Neural progenitor cell (in vitro differentiated cells): ENCODE results near the gene NCAM1. TPM values are rescaled to one million over a fixed set of nuclear protein-coding genes. Genes with fewer than 3 reads are reported as not detected.
A peak's percentile ranks its signal among the peaks of the same experiment; 100 is the strongest.

Experiments used
- DNase-seq: peaks from one replicate; pipeline ENCODE4 v3.0.0-alpha.2; 2016; ENCODE audit warnings: low spot score
- H2AFZ ChIP-seq: fragments of 200-600 bp; sonication (generic); replicated peaks from 2 replicates; pipeline ENCODE4 v1.6.1; 2016; ENCODE audit warnings: antibody characterized with exemption
- H3F3A ChIP-seq: fragments of 200-600 bp; sonication (generic); 2 replicates; pipeline ENCODE4 v1.6.1; 2016; ENCODE audit warnings: antibody characterized with exemption, low read depth
- H3K27ac ChIP-seq: fragments of 200-600 bp; sonication (generic); 2 replicates; pipeline ENCODE4 v1.5.1; 2016; ENCODE audit warnings: mild to moderate bottlenecking
- H3K27me3 ChIP-seq: fragments of 200-600 bp; sonication (generic); 2 replicates; pipeline ENCODE4 v1.6.1; 2016; ENCODE audit warnings: mild to moderate bottlenecking, moderate library complexity
- H3K36me3 ChIP-seq: fragments of 200-600 bp; sonication (generic); 2 replicates; pipeline ENCODE4 v1.5.1; 2016
- H3K4me1 ChIP-seq: fragments of 200-600 bp; sonication (generic); 2 replicates; pipeline ENCODE4 v1.6.1; 2016; ENCODE audit warnings: mixed run types
- H3K4me2 ChIP-seq: fragments of 200-600 bp; sonication (generic); 2 replicates; pipeline ENCODE4 v1.6.1; 2016
- H3K4me3 ChIP-seq: fragments of 200-600 bp; sonication (generic); 2 replicates; pipeline ENCODE4 v1.5.1; 2016
- H3K79me2 ChIP-seq: fragments of 200-600 bp; sonication (generic); 2 replicates; pipeline ENCODE4 v1.6.1; 2016; ENCODE audit warnings: low read depth
- H3K9ac ChIP-seq: fragments of 200-600 bp; sonication (generic); 2 replicates; pipeline ENCODE4 v1.6.1; 2016
- H3K9me3 ChIP-seq: fragments of 200-600 bp; sonication (generic); 2 replicates; pipeline ENCODE4 v1.5.1; 2016; ENCODE audit warnings: low read depth
- H4K20me1 ChIP-seq: fragments of 200-600 bp; sonication (generic); 2 replicates; pipeline ENCODE4 v1.6.1; 2016; ENCODE audit warnings: low read depth
- H3K27ac Mint-ChIP-seq: 3 replicates; pipeline ENCODE4 v1.8.0; 2021; ENCODE audit warnings: mixed read lengths
- H3K27me3 Mint-ChIP-seq: 2 replicates; pipeline ENCODE4 v1.8.0; 2022; ENCODE audit warnings: low read depth, mild to moderate bottlenecking, inconsistent platforms, moderate library complexity, mixed read lengths; ENCODE audit not compliant: insufficient read depth
- H3K36me3 Mint-ChIP-seq: 3 replicates; pipeline ENCODE4 v1.8.0; 2021; ENCODE audit warnings: mixed read lengths
- H3K4me1 Mint-ChIP-seq: 3 replicates; pipeline ENCODE4 v1.8.0; 2021; ENCODE audit warnings: mixed read lengths
- H3K4me3 Mint-ChIP-seq: 3 replicates; pipeline ENCODE4 v1.8.0; 2021; ENCODE audit warnings: mild to moderate bottlenecking, moderate library complexity, mixed read lengths
- H3K9me3 Mint-ChIP-seq: 3 replicates; pipeline ENCODE4 v1.8.0; 2020; ENCODE audit warnings: mixed read lengths
- CTCF ChIP-seq: fragments of 200-600 bp; sonication (generic); IDR thresholded peaks from 2 replicates; pipeline ENCODE4 v1.5.1; 2017; ENCODE audit warnings: antibody characterized with exemption, mild to moderate bottlenecking
- EZH2 ChIP-seq: fragments of 200-600 bp; sonication (generic); IDR thresholded peaks from 2 replicates; pipeline ENCODE4 v1.6.1; 2017; ENCODE audit warnings: antibody characterized with exemption, mild to moderate bottlenecking, moderate library complexity
- EZH2phosphoT487 ChIP-seq: fragments of 200-600 bp; sonication (generic); IDR thresholded peaks from 2 replicates; pipeline ENCODE4 v1.6.1; 2017; ENCODE audit warnings: antibody characterized with exemption
- total RNA-seq: library from RNA; depleted of rRNA; stranded (reverse); fragments of >200 nt; gene quantifications from 2 replicates; pipeline ENCODE4 v1.2.3, GENCODE V29; 2015; ENCODE audit warnings: low replicate concordance

NCAM1 gene
- total RNA-seq, 1 donor from 2014 or later = 17.5 TPM

- Histone ChIP-seq H3K36me3 (no peaks in the 10 kb centered on the region), H3K4me3 (no peak overlapping the region), H3F3A (peaks cover 6% of the 10 kb centered on the region), H3K9ac (no peak overlapping the region), H3K27ac (no peak overlapping the region), H3K79me2 (no peaks in the 10 kb centered on the region), H3K27me3 (no peaks in the 10 kb centered on the region), H4K20me1 (no peaks in the 10 kb centered on the region), H3K4me2 (no peak overlapping the region), H3K9me3 (no peaks in the 10 kb centered on the region), H3K4me1 (peaks cover 31% of the 10 kb centered on the region), H2AFZ (no peak overlapping the region)
- DNase-seq = no peak
- Mint-ChIP-seq H3K4me3 (no peak overlapping the region), H3K27ac (no peak overlapping the region), H3K4me1 (peaks cover 26% of the 10 kb centered on the region), H3K27me3 (no peaks in the 10 kb centered on the region), H3K36me3 (peaks cover 1% of the 10 kb centered on the region), H3K9me3 (no peaks in the 10 kb centered on the region)
- TF ChIP-seq CTCF = no peak
- TF ChIP-seq EZH2phosphoT487 = no peak
- TF ChIP-seq EZH2 = no peak
These were observed 280.4 kb downstream of the NCAM1 start for GRCh38 chr11:113241636-113242054.

- peaks cover 31% of the 10 kb centered on the region for H3K4me1 Mint-ChIP-seq
- Histone ChIP-seq H3K4me3 (no peak overlapping the region), H3K79me2 (no peaks in the 10 kb centered on the region), H4K20me1 (no peaks in the 10 kb centered on the region), H2AFZ (no peak overlapping the region), H3K27me3 (no peaks in the 10 kb centered on the region), H3F3A (peaks cover 6% of the 10 kb centered on the region), H3K36me3 (no peaks in the 10 kb centered on the region), H3K9ac (no peak overlapping the region), H3K27ac (no peak overlapping the region), H3K4me2 (no peak overlapping the region), H3K4me1 (peaks cover 35% of the 10 kb centered on the region), H3K9me3 (no peaks in the 10 kb centered on the region)
- H3K9me3 Mint-ChIP-seq = no peaks in the 10 kb centered on the region
- no peak overlapping the region for H3K4me3 Mint-ChIP-seq
- no peaks in the 10 kb centered on the region for H3K27me3 Mint-ChIP-seq
- H3K27ac Mint-ChIP-seq = no peak overlapping the region
- H3K36me3 Mint-ChIP-seq = peaks cover 1% of the 10 kb centered on the region
- DNase-seq = no peak
- TF ChIP-seq CTCF (no peak), EZH2phosphoT487 (no peak), EZH2 (no peak)
These were observed 280.8 kb downstream of the NCAM1 start for GRCh38 chr11:113242060-113242459.

GRCh38 chr11:113242767-113243397 is 281.7 kb downstream of the NCAM1 start:
- no peaks in the 10 kb centered on the region for H4K20me1 ChIP-seq
- no peak overlapping the region for H3K9ac ChIP-seq
- H3K9me3 ChIP-seq = no peaks in the 10 kb centered on the region
- peak overlapping the region; percentile 96 for H3K27ac Mint-ChIP-seq
- no peaks in the 10 kb centered on the region for H3K79me2 ChIP-seq
- H3K4me2 ChIP-seq = peak overlapping the region; percentile 74
- H3K9me3 Mint-ChIP-seq = no peaks in the 10 kb centered on the region
- peak; percentile 44 for DNase-seq
- H3K4me1 ChIP-seq = peaks cover 43% of the 10 kb centered on the region
- H3K4me1 Mint-ChIP-seq = peaks cover 39% of the 10 kb centered on the region
- peaks cover 6% of the 10 kb centered on the region for H3F3A ChIP-seq
- peaks cover 1% of the 10 kb centered on the region for H3K36me3 Mint-ChIP-seq
- H3K27me3 Mint-ChIP-seq = no peaks in the 10 kb centered on the region
- H3K4me3 ChIP-seq = peak overlapping the region; percentile 30
- H3K27me3 ChIP-seq = no peaks in the 10 kb centered on the region
- H3K4me3 Mint-ChIP-seq = peak overlapping the region; percentile 10
- no peak overlapping the region for H3K27ac ChIP-seq
- no peak for TF ChIP-seq CTCF
- H2AFZ ChIP-seq = peak overlapping the region; percentile 98
- no peaks in the 10 kb centered on the region for H3K36me3 ChIP-seq
